Middle frontal gyrus (tissue), 1 donor: ENCODE measurements around the gene POLE.
"Not testable (repeated sequence)": the region's sequence is repeated elsewhere in the genome, so short reads cannot be mapped to it uniquely, and the experiment has no call there.

Experiments
- DNase-seq: peaks from one replicate; pipeline ENCODE4 v3.0.0-alpha.2; 2015; ENCODE audit warnings: low spot score; ENCODE audit errors: extremely low spot score

Gene POLE

GRCh38 chr12:132717531-132718387 is 30.6 kb upstream of the POLE start:
- no peak for DNase-seq

- DNase-seq, result no peak
Measured at GRCh38 chr12:132717011-132717410, 29.9 kb upstream of the POLE start.

GRCh38 chr12:132716356-132716755 is 29.2 kb upstream of the POLE start:
- DNase-seq, result no peak

GRCh38 chr12:132715874-132716273 is 28.7 kb upstream of the POLE start:
- DNase-seq, result no peak

GRCh38 chr12:132713123-132713522 is 26.0 kb upstream of the POLE start:
- no peak for DNase-seq

- no peak for DNase-seq
Measured at GRCh38 chr12:132711080-132711843, 24.1 kb upstream of the POLE start.

- peak; percentile 71 for DNase-seq
Measured at GRCh38 chr12:132710405-132711079, 23.4 kb upstream of the POLE start, which contains the start of gene PGAM5. Gene PGAM5, plus strand, starts transcription at chr12:132710842. Its CDS starts 35 bp downstream, at chr12:132710877.

- no peak for DNase-seq
Measured at GRCh38 chr12:132710043-132710404, 22.9 kb upstream of the POLE start.

GRCh38 chr12:132708150-132708549 is 21.0 kb upstream of the POLE start:
- DNase-seq, result no peak

GRCh38 chr12:132707241-132707640 is 20.1 kb upstream of the POLE start:
- DNase-seq, result no peak

GRCh38 chr12:132703641-132704040 is 16.5 kb upstream of the POLE start:
- no peak for DNase-seq

- DNase-seq, result no peak
Measured at GRCh38 chr12:132702640-132703039, 15.5 kb upstream of the POLE start.

GRCh38 chr12:132700212-132700822 is 13.2 kb upstream of the POLE start:
- DNase-seq, result no peak

GRCh38 chr12:132698341-132698740 is 11.2 kb upstream of the POLE start:
- no peak for DNase-seq

- DNase-seq, result no peak
Measured at GRCh38 chr12:132695431-132695830, 8.3 kb upstream of the POLE start.

GRCh38 chr12:132694888-132695287 is 7.7 kb upstream of the POLE start:
- not testable (repeated sequence) for DNase-seq

GRCh38 chr12:132692030-132692429 is 4.9 kb upstream of the POLE start:
- DNase-seq, result not testable (repeated sequence)

- DNase-seq, result no peak
Measured at GRCh38 chr12:132690112-132690511, 3.0 kb upstream of the POLE start.

- no peak for DNase-seq
Measured at GRCh38 chr12:132689227-132689626, 2.1 kb upstream of the POLE start.

- no peak for DNase-seq
Measured at GRCh38 chr12:132686825-132687210, 324 bp downstream of the POLE start.

GRCh38 chr12:132685400-132685799 is 1.7 kb downstream of the POLE start:
- no peak for DNase-seq

- DNase-seq, result no peak
Measured at GRCh38 chr12:132677492-132677891, 9.7 kb downstream of the POLE start.
